PC-9 (cell line): ENCODE data around the gene LIN37.

Experiments
- CTCF ChIP-seq: fragments of 200-600 bp; sonication (generic); conservative IDR thresholded peaks from 2 replicates; pipeline ENCODE4 v1.6.1; 2017; ENCODE audit warnings: mixed run types, antibody characterized with exemption, mild to moderate bottlenecking, moderate library complexity
- EZH2 ChIP-seq: fragments of 200-600 bp; sonication (generic); IDR thresholded peaks from 2 replicates; pipeline ENCODE4 v1.8.0; 2017; ENCODE audit warnings: antibody characterized with exemption, low read depth

GRCh38 chr19:35751839-35752745 is 3.7 kb downstream of the LIN37 start:
- no peak for TF ChIP-seq CTCF
- no peak for TF ChIP-seq EZH2
